RWPE1 (cell line): Measurements from ENCODE around the gene GALNT9.

Experiments used
- CTCF ChIA-PET: fragments of 350-600 bp; sonication (Branson Sonifier 250); formaldehyde crosslinking; extraction: SDS; loops from one replicate; lab custom pipeline; 2021; lab: Yijun Ruan, JAX
- POLR2A ChIA-PET: fragments of 400-600 bp; formaldehyde crosslinking; extraction: SDS; loops from one replicate; lab custom pipeline; 2020; ENCODE audit warnings: antibody characterized with exemption; ENCODE audit not compliant: low non-redundant PET; lab: Yijun Ruan, JAX
- DNase-seq: peaks from one replicate; pipeline ENCODE4 v3.0.0; 2012; ENCODE audit warnings: low spot score
- H3K27ac ChIP-seq: fragments of 450-650 bp; 2 replicates; pipeline ENCODE4 v1.5.1; 2017
- CTCF ChIP-seq: fragments of 450-650 bp; conservative IDR thresholded peaks from 2 replicates; pipeline ENCODE4 v1.5.1; 2017; ENCODE audit warnings: low read depth, mild to moderate bottlenecking

GALNT9 gene

DNA sequence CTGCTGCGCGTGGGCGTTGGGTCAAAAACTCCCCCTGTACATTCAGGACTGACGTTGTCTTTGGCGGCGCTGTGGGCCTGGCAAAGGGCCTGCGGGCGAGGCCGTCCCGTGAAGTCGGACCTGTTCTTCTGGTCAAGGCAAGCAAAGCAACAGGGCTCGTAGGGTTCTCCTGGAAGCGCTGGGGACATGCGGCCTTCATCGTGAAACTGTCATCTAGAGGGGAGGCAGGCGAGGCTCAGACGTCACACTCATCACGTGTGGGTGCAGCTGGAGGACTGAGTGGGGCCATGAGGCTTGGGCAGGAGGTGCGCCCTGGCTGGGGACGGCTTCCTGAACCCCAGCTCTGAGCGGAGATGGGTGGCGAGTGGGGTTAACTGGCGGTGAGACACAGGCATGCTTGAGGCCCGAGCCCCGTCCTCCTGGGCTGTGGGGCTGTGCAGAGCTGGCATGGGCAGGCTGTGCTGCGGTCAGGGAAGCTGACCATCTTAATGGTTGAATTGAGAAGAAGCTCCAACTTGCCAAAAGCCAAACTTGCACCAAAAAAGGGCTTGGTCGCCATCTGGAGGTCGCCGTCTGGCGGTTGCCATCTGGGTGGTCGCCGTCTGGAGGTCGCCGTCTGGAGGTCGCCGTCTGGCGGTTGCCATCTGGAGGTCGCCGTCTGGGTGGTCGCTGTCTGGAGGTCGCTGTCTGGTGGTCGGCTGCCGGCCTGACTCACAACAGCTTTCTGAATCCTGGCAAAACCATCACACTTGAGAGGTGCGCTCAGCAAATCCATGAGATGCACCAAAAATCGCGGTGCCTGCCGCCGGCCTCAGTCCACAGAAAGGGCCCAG lies 119.0 kb downstream of the GALNT9 start:
- CTCF ChIA-PET: interaction anchor here (0.8 kb wide), 1 partner anchor 22 kb away, joined by 8 read pairs; no protein-coding TSS in a partner anchor
- H3K27ac ChIP-seq: no peak overlapping the region
- no peak for TF ChIP-seq CTCF
- POLR2A ChIA-PET: no interaction called here
- DNase-seq: no peak

- TF ChIP-seq CTCF: no peak
- ChIA-PET POLR2A (no interaction called here), CTCF (interaction anchor here (0.6 kb wide), 1 partner anchor 803 kb away, joined by 3 read pairs; no protein-coding TSS in a partner anchor)
- DNase-seq: no peak
- H3K27ac ChIP-seq: no peak overlapping the region
Measured at GRCh38 chr12:132209619-132210222, 119.7 kb downstream of the GALNT9 start.

GRCh38 chr12:132208153-132208823 lies 121.1 kb downstream of the GALNT9 start:
- ChIA-PET POLR2A (no interaction called here), CTCF (no interaction called here)
- no peak for DNase-seq
- H3K27ac ChIP-seq: no peak overlapping the region
- TF ChIP-seq CTCF: no peak

GRCh38 chr12:132207083-132207775 lies 122.2 kb downstream of the GALNT9 start:
- no peak overlapping the region for H3K27ac ChIP-seq
- POLR2A ChIA-PET: no interaction called here
- no peak for DNase-seq
- CTCF ChIA-PET: no interaction called here
- TF ChIP-seq CTCF: no peak

DNA sequence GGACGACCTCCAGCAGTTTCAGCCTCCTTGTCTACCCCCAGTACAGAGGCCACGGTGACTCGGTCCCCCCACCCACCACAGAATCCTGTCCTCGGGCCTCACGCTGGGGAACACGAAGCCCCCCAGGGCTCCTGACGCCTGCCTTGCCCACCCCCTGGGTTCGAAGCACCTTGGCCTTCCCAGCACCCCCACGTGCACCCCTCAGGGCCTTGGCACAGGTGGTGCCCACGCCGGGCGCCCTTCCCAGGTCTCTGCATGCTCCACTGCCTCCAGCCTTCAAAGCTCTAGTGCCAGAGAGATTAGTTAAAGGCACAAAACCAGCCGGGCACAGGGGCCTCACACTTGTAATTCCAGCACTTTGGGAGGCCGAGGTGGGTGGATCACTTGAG lies 123.3 kb downstream of the GALNT9 start:
- CTCF ChIA-PET: no interaction called here
- H3K27ac ChIP-seq: no peak overlapping the region
- no peak for DNase-seq
- TF ChIP-seq CTCF: no peak
- POLR2A ChIA-PET: no interaction called here
